ENCODE measurements around the gene RBM33.
"Not testable (repeated sequence)": the region's sequence is repeated elsewhere in the genome, so short reads cannot be mapped to it uniquely, and the experiment has no call there.

RBM33 gene

GRCh38 chr7:155644178-155644970, at the start of gene RBM33:
Gene RBM33, plus strand, starts transcription at chr7:155644661. Its CDS starts 216 bp downstream, at chr7:155644877.
- peak; percentile 37 for DNase-seq

- peak; percentile 22 for DNase-seq
Observed at GRCh38 chr7:155594961-155595366, 49.5 kb upstream of the RBM33 start.

- no peak for DNase-seq
Observed at GRCh38 chr7:155597753-155598140, 46.7 kb upstream of the RBM33 start.

GRCh38 chr7:155598810-155599210, 45.7 kb upstream of the RBM33 start:
- DNase-seq = no peak

GRCh38 chr7:155602156-155602555, 42.3 kb upstream of the RBM33 start:
- DNase-seq = no peak

- no peak for DNase-seq
Observed at GRCh38 chr7:155602750-155603149, 41.7 kb upstream of the RBM33 start.

GRCh38 chr7:155603205-155603857, 41.1 kb upstream of the RBM33 start:
- DNase-seq = no peak

GRCh38 chr7:155603858-155604503, 40.5 kb upstream of the RBM33 start:
- no peak for DNase-seq

- DNase-seq = no peak
Observed at GRCh38 chr7:155604504-155604997, 39.9 kb upstream of the RBM33 start.

GRCh38 chr7:155609185-155609584, 35.3 kb upstream of the RBM33 start:
- DNase-seq = no peak

- no peak for DNase-seq
Observed at GRCh38 chr7:155610633-155611193, 33.7 kb upstream of the RBM33 start.

- no peak for DNase-seq
Observed at GRCh38 chr7:155611808-155612447, 32.5 kb upstream of the RBM33 start.

GRCh38 chr7:155612658-155613057, 31.8 kb upstream of the RBM33 start:
- no peak for DNase-seq

- DNase-seq = not testable (repeated sequence)
Observed at GRCh38 chr7:155615085-155615484, 29.4 kb upstream of the RBM33 start.

- DNase-seq = no peak
Observed at GRCh38 chr7:155618708-155619633, 25.5 kb upstream of the RBM33 start.

GRCh38 chr7:155619634-155620271, 24.7 kb upstream of the RBM33 start:
- DNase-seq = no peak

- no peak for DNase-seq
Observed at GRCh38 chr7:155620497-155620896, 24.0 kb upstream of the RBM33 start.

GRCh38 chr7:155621418-155621980, 23.0 kb upstream of the RBM33 start:
- no peak for DNase-seq

GRCh38 chr7:155624412-155624811, 20.0 kb upstream of the RBM33 start:
- no peak for DNase-seq

- DNase-seq = no peak
Observed at GRCh38 chr7:155625557-155625956, 18.9 kb upstream of the RBM33 start.

GRCh38 chr7:155629171-155629570, 15.3 kb upstream of the RBM33 start:
- DNase-seq = no peak

Data from SIG-M5 (cell line).